ENCODE measurements around the gene PCP2. TPM values are rescaled to one million over a fixed set of nuclear protein-coding genes. Genes with fewer than 3 reads are reported as not detected.

Gene PCP2
- total RNA-seq, 1 donor from 2014 or later: not detected

DNA sequence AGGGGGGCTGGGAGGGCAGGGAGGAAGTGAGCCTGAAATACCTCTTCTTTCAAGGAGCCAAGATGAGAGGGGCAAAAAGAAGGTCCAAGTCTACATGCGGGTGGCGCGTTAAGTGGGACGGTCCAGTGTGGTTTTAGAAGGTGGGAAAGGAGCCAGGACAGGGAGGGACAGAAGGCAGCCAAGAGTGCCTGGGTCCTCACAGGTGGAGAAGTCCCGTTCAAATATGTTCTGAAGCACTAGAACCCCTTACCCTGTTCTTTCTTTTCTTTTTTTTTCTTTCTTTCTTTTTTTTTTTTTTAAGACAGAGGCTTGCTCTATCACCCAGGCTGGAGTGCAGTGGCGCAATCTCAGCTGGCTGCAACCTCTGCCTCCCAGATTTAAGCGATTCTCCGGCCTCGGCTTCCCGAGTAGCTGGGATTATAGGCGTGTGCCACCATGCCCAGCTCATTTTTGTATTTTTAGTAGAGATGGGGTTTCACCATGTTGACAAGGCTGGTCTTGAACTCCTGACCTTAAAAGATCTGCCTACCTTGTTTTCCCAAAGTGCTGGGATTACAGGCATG lies 30.5 kb downstream of the PCP2 start:
- TF ChIP-seq, protein P1, sequence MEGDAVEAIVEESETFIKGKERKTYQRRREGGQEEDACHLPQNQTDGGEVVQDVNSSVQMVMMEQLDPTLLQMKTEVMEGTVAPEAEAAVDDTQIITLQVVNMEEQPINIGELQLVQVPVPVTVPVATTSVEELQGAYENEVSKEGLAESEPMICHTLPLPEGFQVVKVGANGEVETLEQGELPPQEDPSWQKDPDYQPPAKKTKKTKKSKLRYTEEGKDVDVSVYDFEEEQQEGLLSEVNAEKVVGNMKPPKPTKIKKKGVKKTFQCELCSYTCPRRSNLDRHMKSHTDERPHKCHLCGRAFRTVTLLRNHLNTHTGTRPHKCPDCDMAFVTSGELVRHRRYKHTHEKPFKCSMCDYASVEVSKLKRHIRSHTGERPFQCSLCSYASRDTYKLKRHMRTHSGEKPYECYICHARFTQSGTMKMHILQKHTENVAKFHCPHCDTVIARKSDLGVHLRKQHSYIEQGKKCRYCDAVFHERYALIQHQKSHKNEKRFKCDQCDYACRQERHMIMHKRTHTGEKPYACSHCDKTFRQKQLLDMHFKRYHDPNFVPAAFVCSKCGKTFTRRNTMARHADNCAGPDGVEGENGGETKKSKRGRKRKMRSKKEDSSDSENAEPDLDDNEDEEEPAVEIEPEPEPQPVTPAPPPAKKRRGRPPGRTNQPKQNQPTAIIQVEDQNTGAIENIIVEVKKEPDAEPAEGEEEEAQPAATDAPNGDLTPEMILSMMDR (IDR thresholded peaks at IDR 0.05; ENCODE audit: insufficient read depth, low read length, poor library complexity, severe bottlenecking): no peak
- H3K27me3 ChIP-seq (ENCODE audit: control insufficient read depth, insufficient read depth, low read length): no peaks in the 10 kb centered on the region
- no peak for DNase-seq (ENCODE audit: low read depth)
- no peaks in the 10 kb centered on the region for H3K36me3 ChIP-seq (ENCODE audit: control insufficient read depth, insufficient read depth, low read length)
- H3K4me3 ChIP-seq (ENCODE audit: low read depth, low read length): no peak overlapping the region

DNA sequence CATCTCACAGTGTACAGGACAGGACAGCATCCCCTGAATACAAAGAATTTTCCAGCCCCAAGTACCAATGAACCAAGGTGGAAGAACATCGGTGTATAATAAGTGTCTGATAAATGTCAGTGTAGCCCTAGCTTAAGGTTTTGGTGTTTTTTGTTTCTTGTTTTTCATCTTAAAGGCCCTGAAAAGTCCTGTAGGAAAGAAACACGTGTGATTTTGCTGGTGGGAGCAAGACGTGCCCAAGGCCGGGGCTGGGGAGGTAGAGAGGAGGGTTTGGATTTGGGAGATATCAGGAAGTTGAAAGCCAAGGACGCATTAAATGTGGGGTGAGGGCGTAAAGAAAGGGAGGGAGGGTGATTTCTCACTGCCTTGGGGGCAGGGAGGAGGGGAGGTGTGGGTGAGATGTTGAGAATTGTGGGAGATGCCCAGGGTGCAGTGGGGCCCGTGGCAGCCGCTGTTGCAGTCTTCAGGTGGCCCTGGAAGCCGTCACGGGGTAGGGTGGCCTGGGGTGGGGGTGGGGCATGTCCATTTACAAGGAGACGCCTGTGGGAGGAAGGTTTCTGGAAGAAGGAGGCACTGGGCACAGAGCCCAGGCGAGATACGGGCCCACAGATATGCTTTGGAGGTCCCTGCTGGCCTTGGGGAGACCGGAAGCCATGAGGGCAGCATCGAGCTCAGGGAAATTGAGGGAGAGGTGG lies 31.1 kb downstream of the PCP2 start:
- H3K4me3 ChIP-seq (ENCODE audit: low read depth, low read length): no peak overlapping the region
- H3K27me3 ChIP-seq (ENCODE audit: control insufficient read depth, insufficient read depth, low read length): no peaks in the 10 kb centered on the region
- no peak for DNase-seq (ENCODE audit: low read depth)
- H3K36me3 ChIP-seq (ENCODE audit: control insufficient read depth, insufficient read depth, low read length): no peaks in the 10 kb centered on the region
- TF ChIP-seq, protein P1 (IDR thresholded peaks at IDR 0.05; ENCODE audit: insufficient read depth, low read length, poor library complexity, severe bottlenecking): no peak

DNA sequence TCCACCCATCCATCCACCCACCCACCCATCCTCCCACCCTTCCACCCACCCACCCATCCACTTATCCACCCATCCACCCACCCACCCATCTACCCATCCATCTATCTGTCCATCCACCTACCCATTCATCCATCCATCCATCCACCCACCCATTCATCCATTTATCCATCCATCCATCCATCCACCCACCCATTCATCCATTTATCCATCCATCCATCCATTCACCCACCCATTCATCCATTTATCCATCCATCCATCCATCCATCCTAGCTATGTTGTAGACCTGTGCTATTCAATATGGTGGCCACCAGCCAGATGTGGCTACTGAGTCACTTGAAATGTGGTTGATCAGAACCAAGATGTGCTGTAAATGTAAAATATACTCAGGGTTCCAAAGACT lies 32.8 kb downstream of the PCP2 start:
- peaks cover 4% of the 10 kb centered on the region for H3K27me3 ChIP-seq (ENCODE audit: control insufficient read depth, insufficient read depth, low read length)
- H3K36me3 ChIP-seq (ENCODE audit: control insufficient read depth, insufficient read depth, low read length): no peaks in the 10 kb centered on the region
- DNase-seq (ENCODE audit: low read depth): no peak
- no peak overlapping the region for H3K4me3 ChIP-seq (ENCODE audit: low read depth, low read length)
- TF ChIP-seq, protein P1 (IDR thresholded peaks at IDR 0.05; ENCODE audit: insufficient read depth, low read length, poor library complexity, severe bottlenecking): no peak

DNA sequence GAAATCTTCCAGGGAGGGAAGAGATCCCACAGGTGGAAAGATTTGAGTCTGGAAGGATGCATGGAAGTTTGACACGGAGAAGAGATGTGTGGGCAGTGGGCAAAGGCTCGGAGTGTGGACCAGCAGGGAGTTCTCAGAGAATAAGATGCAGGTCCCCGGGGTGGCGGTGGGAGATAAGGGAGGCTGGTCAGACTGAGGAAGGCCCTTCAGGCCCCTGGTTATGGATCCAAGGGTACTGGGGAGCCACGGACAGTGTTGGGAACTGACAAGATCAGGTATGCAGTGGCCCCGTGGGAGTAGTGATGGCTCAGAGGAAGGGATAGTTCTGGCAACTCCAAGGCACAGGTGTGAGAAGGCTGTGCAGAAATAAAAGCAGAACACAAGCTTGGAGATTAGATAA lies 35.3 kb downstream of the PCP2 start:
- Histone ChIP-seq H3K27me3 (ENCODE audit: control insufficient read depth, insufficient read depth, low read length) (peaks cover 7% of the 10 kb centered on the region), H3K4me3 (ENCODE audit: low read depth, low read length) (no peak overlapping the region), H3K36me3 (ENCODE audit: control insufficient read depth, insufficient read depth, low read length) (no peaks in the 10 kb centered on the region)
- DNase-seq (ENCODE audit: low read depth): no peak
- TF ChIP-seq, protein P1 (IDR thresholded peaks at IDR 0.05; ENCODE audit: insufficient read depth, low read length, poor library complexity, severe bottlenecking): no peak

DNA sequence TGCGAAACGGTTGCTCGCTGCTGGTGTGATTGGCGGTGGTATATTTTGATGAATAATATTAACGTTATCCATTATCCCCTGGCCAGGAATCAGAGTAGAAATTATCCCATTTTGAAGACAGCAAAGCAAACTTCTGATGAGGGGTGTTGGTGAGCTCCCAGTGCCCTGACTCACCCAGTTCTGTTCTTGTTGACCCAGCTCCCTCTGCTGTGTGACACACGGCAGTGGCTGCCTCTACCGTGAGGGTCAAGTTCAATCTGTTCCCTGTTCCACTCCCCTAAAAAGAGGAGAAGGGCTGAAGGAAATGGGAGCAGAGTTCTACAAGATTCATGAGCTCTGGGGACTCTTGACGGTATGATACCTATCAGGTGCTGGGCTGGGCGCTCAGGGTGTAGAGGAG lies 35.8 kb downstream of the PCP2 start:
- TF ChIP-seq, protein P1 (IDR thresholded peaks at IDR 0.05; ENCODE audit: insufficient read depth, low read length, poor library complexity, severe bottlenecking): no peak
- Histone ChIP-seq H3K27me3 (ENCODE audit: control insufficient read depth, insufficient read depth, low read length) (peaks cover 7% of the 10 kb centered on the region), H3K36me3 (ENCODE audit: control insufficient read depth, insufficient read depth, low read length) (no peaks in the 10 kb centered on the region), H3K4me3 (ENCODE audit: low read depth, low read length) (no peak overlapping the region)
- DNase-seq (ENCODE audit: low read depth): no peak
